H1 (cell line): Measurements from ENCODE around the gene MRPS6. TPM values are rescaled to one million over a fixed set of nuclear protein-coding genes. Genes with fewer than 3 reads are reported as not detected.

ENCODE experiments used
- CTCF ChIA-PET: fragments of 300-600 bp; sonication (Branson Sonifier 250); formaldehyde crosslinking; loops from one replicate; lab custom pipeline; 2021; ENCODE audit not compliant: partially characterized antibody; lab: Charles Lee
- POLR2A ChIA-PET: fragments of 300-600 bp; sonication (Branson Sonifier 250); formaldehyde crosslinking; loops from one replicate; lab custom pipeline; 2021; ENCODE audit warnings: inconsistent platforms; ENCODE audit not compliant: partially characterized antibody; lab: Charles Lee
- DNase-seq, 2 experiments: peaks; one replicate each; pipeline versions ENCODE4 v3.0.0 to v3.0.0-alpha.2; 2010 to 2022; ENCODE audit warnings: low spot score in 2 of 2, low read depth in 1 of 2, mixed read lengths in 1 of 2
- FAIRE-seq: peaks from 2 replicates; lab custom pipeline; 2011; peaks lifted over from hg19 to GRCh38; lab: Jason Lieb, UNC
- H2AFZ ChIP-seq: 2 replicates; pipeline ENCODE4 v1.8.1; 2012; ENCODE audit warnings: low read length, inconsistent platforms
- H2AK5ac ChIP-seq: 2 replicates; pipeline ENCODE4 v1.6.1; 2013; ENCODE audit warnings: low read depth, low read length
- H2BK120ac ChIP-seq: replicated peaks from 2 replicates; pipeline ENCODE3; 2013; ENCODE audit warnings: low read depth, low read length, inconsistent platforms
- H2BK12ac ChIP-seq: 2 replicates; pipeline ENCODE4 v1.6.1; 2013; ENCODE audit warnings: low read depth, low read length
- H2BK15ac ChIP-seq: 2 replicates; pipeline ENCODE4 v1.6.1; 2013; ENCODE audit warnings: low read length
- H2BK20ac ChIP-seq: 2 replicates; pipeline ENCODE4 v1.6.1; 2013; ENCODE audit warnings: low read length
- H2BK5ac ChIP-seq: 2 replicates; pipeline ENCODE4 v1.6.1; 2013; ENCODE audit warnings: low read depth, low read length
- H3K14ac ChIP-seq: 2 replicates; pipeline ENCODE4 v1.6.1; 2013; ENCODE audit warnings: inconsistent platforms; ENCODE audit not compliant: insufficient read length
- H3K18ac ChIP-seq: 2 replicates; pipeline ENCODE4 v1.6.1; 2013; ENCODE audit warnings: low read length; ENCODE audit errors: extremely low read depth
- H3K23ac ChIP-seq: 2 replicates; pipeline ENCODE4 v1.6.1; 2013; ENCODE audit warnings: inconsistent platforms; ENCODE audit not compliant: insufficient read length
- H3K23me2 ChIP-seq: 2 replicates; pipeline ENCODE4 v1.6.1; 2013; ENCODE audit warnings: low read depth, low read length
- H3K27ac ChIP-seq: 2 replicates; pipeline ENCODE4 v1.6.1; 2011; ENCODE audit warnings: low read depth, low read length, inconsistent platforms
- H3K27me3 ChIP-seq, 4 experiments: replicated peaks in 1 of 4; 1 replicate in 1 of 4; 2 replicates in 3 of 4; pipeline versions ENCODE4 v1.6.1 to v1.8.1; 2011 to 2013; ENCODE audit warnings: low read length in 3 of 4, mild to moderate bottlenecking in 3 of 4, inconsistent platforms in 2 of 4, mixed read lengths in 2 of 4, moderate library complexity in 1 of 4; ENCODE audit not compliant: control insufficient read depth in 3 of 4, insufficient read depth in 3 of 4; ENCODE audit errors: extremely low read depth in 1 of 4
- H3K36me3 ChIP-seq, 4 experiments: 2 replicates each; pipeline versions ENCODE4 v1.6.1 to v1.8.1; 2011 to 2013; ENCODE audit warnings: mild to moderate bottlenecking in 4 of 4, low read length in 3 of 4, moderate library complexity in 2 of 4, control low read depth in 1 of 4, inconsistent platforms in 1 of 4; ENCODE audit not compliant: insufficient read depth in 4 of 4, control insufficient read depth in 2 of 4
- H3K4ac ChIP-seq: replicated peaks from 2 replicates; pipeline ENCODE3; 2013; ENCODE audit warnings: low read length, low read depth, mixed read lengths, inconsistent platforms; ENCODE audit not compliant: insufficient read length
- H3K4me1 ChIP-seq, 4 experiments: replicated peaks in 1 of 4; 1 replicate in 1 of 4; 2 replicates in 3 of 4; pipeline versions ENCODE4 v1.6.1 to v1.8.1; 2011 to 2013; ENCODE audit warnings: low read length in 3 of 4, inconsistent platforms in 2 of 4, mixed read lengths in 1 of 4; ENCODE audit not compliant: insufficient read depth in 4 of 4, control insufficient read depth in 3 of 4
- H3K4me2 ChIP-seq, 2 experiments: 2 replicates each; pipeline versions ENCODE4 v1.6.1 to v1.8.1; 2011 to 2013; ENCODE audit warnings: low read depth in 2 of 2, low read length in 2 of 2, control low read depth in 1 of 2, inconsistent platforms in 1 of 2, mild to moderate bottlenecking in 1 of 2; ENCODE audit not compliant: insufficient read depth in 1 of 2
- H3K4me3 ChIP-seq, 4 experiments: fragments of 200-600, 300-600 bp in 1 of 4; sonication (generic), shearing (Covaris generic), sonication (Bioruptor Twin) in 1 of 4; 2 replicates each; pipeline versions ENCODE4 v1.5.1 to v1.8.1; 2011 to 2016; ENCODE audit warnings: low read length in 4 of 4, low read depth in 3 of 4, control low read depth in 2 of 4, inconsistent platforms in 2 of 4, mild to moderate bottlenecking in 2 of 4, mixed read lengths in 1 of 4, moderate library complexity in 1 of 4; ENCODE audit not compliant: insufficient read depth in 2 of 4; ENCODE audit errors: extremely low read depth in 1 of 4
- H3K56ac ChIP-seq: replicated peaks from 2 replicates; pipeline ENCODE3; 2013; ENCODE audit warnings: low read depth, mild to moderate bottlenecking, mixed read lengths, low read length, inconsistent platforms; ENCODE audit not compliant: insufficient read length
- H3K79me1 ChIP-seq: 2 replicates; pipeline ENCODE4 v1.6.1; 2013; ENCODE audit warnings: low read depth, low read length, control low read depth
- H3K79me2 ChIP-seq, 2 experiments: 2 replicates each; pipeline versions ENCODE4 v1.6.1 to v1.8.1; 2012 to 2013; ENCODE audit warnings: low read length in 2 of 2, mild to moderate bottlenecking in 2 of 2, inconsistent platforms in 1 of 2; ENCODE audit not compliant: insufficient read depth in 2 of 2, control insufficient read depth in 1 of 2
- H3K9ac ChIP-seq, 4 experiments: replicated peaks in 1 of 4; 1 replicate in 1 of 4; 2 replicates in 3 of 4; pipeline versions ENCODE4 v1.6.1 to v1.8.1; 2011 to 2013; ENCODE audit warnings: low read depth in 3 of 4, low read length in 3 of 4, control low read depth in 2 of 4, mild to moderate bottlenecking in 2 of 4, moderate library complexity in 2 of 4, inconsistent platforms in 1 of 4; ENCODE audit errors: extremely low read depth in 1 of 4
- H3K9me3 ChIP-seq, 2 experiments: 2 replicates each; pipeline versions ENCODE4 v1.6.1 to v1.8.1; 2012 to 2013; ENCODE audit warnings: mild to moderate bottlenecking in 2 of 2, moderate library complexity in 2 of 2, control low read depth in 1 of 2, inconsistent platforms in 1 of 2, low read depth in 1 of 2, low read length in 1 of 2, mixed read lengths in 1 of 2; ENCODE audit not compliant: insufficient read depth in 2 of 2
- H4K20me1 ChIP-seq, 2 experiments: replicated peaks in 1 of 2; 2 replicates each; pipeline versions ENCODE3 to v1.8.1; 2011 to 2013; ENCODE audit warnings: inconsistent platforms in 2 of 2, low read length in 2 of 2, mild to moderate bottlenecking in 1 of 2; ENCODE audit not compliant: insufficient read depth in 2 of 2, control insufficient read depth in 1 of 2
- H4K5ac ChIP-seq: 2 replicates; pipeline ENCODE4 v1.6.1; 2013; ENCODE audit warnings: low read length, low read depth, mixed read lengths, inconsistent platforms; ENCODE audit not compliant: insufficient read length
- H4K8ac ChIP-seq: 2 replicates; pipeline ENCODE4 v1.8.0; 2013; ENCODE audit warnings: mild to moderate bottlenecking, moderate library complexity, low read length, inconsistent platforms; ENCODE audit not compliant: insufficient read depth; ENCODE audit errors: extremely low read depth
- H4K91ac ChIP-seq: replicated peaks from 2 replicates; pipeline ENCODE3; 2013; ENCODE audit warnings: low read length, mixed read lengths, inconsistent platforms; ENCODE audit not compliant: insufficient read length
- KDM4A ChIP-seq: IDR thresholded peaks from one replicate; pipeline ENCODE4 v1.7.1; 2012; ENCODE audit warnings: low read depth, mild to moderate bottlenecking, moderate library complexity, low read length, inconsistent platforms; ENCODE audit not compliant: severe bottlenecking
- SIN3A ChIP-seq, 2 experiments: IDR thresholded peaks in 1 of 2; conservative IDR thresholded peaks in 1 of 2; 2 replicates each; pipeline ENCODE4 v1.6.1; 2011 to 2012; ENCODE audit warnings: low read length in 2 of 2, improper control_type of control experiment in 1 of 2, low read depth in 1 of 2, mild to moderate bottlenecking in 1 of 2
- TAF7 ChIP-seq: optimal IDR thresholded peaks from 2 replicates; pipeline ENCODE3; 2011; ENCODE audit warnings: low read depth, mild to moderate bottlenecking, inconsistent platforms, low read length, moderate library complexity, borderline replicate concordance
- TEAD4 ChIP-seq: IDR thresholded peaks from 2 replicates; pipeline ENCODE4 v1.6.1; 2012; ENCODE audit warnings: low read depth, low read length, inconsistent platforms, mixed read lengths
- ZNF274 ChIP-seq: IDR thresholded peaks from 2 replicates; pipeline ENCODE4 v1.7.0; 2012; ENCODE audit warnings: low read length, borderline replicate concordance; ENCODE audit errors: extremely low read depth
- WGBS, 2 experiments: shearing (Covaris generic) in 1 of 2; methylation state at CpG; one replicate each; pipeline versions ENCODE4 v1.1.6 to v1.1.7; 2013 to 2015; ENCODE audit warnings: low lambda C conversion rate in 2 of 2, mixed read lengths in 2 of 2, inconsistent platforms in 1 of 2, low coverage in 1 of 2, missing lambda C conversion rate in 1 of 2; ENCODE audit not compliant: insufficient replicate concordance in 2 of 2, insufficient coverage in 1 of 2, insufficient read length in 1 of 2; ENCODE audit errors: extremely low coverage in 1 of 2, missing lambda C conversion rate in 1 of 2; 5-methylcytosine and 5-hydroxymethylcytosine counted together
- polyA plus RNA-seq, 7 experiments: library from polyadenylated mRNA; depleted of rRNA in 3 of 7; stranded (reverse) in 5 of 7; unstranded in 2 of 7; fragments of >200 nt in 5 of 7; fragments of 200-250 nt in 2 of 7; gene quantifications; 1 replicate in 5 of 7; 2 replicates in 1 of 7; 4 replicates in 1 of 7; pipeline versions ENCODE4 v1.2.1 to v1.2.3, GENCODE V29; 2011 to 2013; ENCODE audit warnings: missing spikeins in 2 of 7, mixed read lengths in 2 of 7
- total RNA-seq: library from RNA; stranded (reverse); fragmentation: NEBNext Ultra II Directional; extraction: Animal tissue kit (Norgen Biotek cat#: 25700); gene quantifications from 2 replicates; pipeline ENCODE4 v1.2.1, GENCODE V29; 2021

MRPS6 gene
- total and polyA plus RNA-seq, 2 of the 8 experiments (the other 6 are each of a cell fraction or from before 2014, with no cell fraction given): 62.7 to 156 TPM

DNA sequence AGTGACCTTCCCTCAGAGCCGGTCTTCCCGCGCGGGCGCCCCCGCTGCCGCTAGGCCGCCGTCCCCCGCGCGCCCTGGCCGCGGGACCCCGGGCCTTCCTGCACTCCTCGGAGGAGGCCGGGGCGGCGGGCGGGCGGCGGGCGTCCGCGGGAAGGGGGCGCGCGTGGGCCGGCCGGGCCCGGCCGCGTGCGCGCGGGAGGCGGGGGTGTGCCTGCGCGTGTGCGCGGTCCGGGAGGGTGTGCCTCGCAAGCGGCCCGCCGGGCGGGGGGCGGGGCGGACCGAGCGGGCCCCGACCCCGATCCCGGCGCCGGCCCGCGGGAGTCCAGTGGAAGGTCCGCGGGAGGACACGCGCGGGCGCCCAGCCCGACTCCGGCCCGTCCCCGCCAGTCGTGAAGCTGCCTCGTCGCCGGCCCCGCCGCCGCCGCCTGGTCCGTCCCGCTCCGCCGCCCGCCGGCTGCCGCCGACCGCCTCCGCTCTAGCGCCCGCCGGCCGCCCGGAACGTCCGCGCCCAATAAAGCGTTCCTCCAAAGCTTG, 438 bp downstream of the MRPS6 start:
- H4K91ac ChIP-seq: peak overlapping the region; percentile 80
- peaks cover 0 to 4% (median 0%) of the 10 kb centered on the region in 4 experiments; a peak in 2 of 8 replicates for H3K36me3 ChIP-seq
- no peak overlapping the region; the same call in 1 of the 2 replicates for H2BK12ac ChIP-seq
- H4K20me1 ChIP-seq: peaks cover 9 to 20% of the 10 kb centered on the region in 2 experiments
- peaks cover 0 to 11% (median 3%) of the 10 kb centered on the region in 4 experiments; a peak in 6 of 7 replicates for H3K4me1 ChIP-seq
- no peak for FAIRE-seq
- no peak overlapping the region for H3K56ac ChIP-seq
- peak overlapping the region; percentile 65; the same call in 1 of the 2 replicates for H3K27ac ChIP-seq
- 0% methylated on average over 25 of the region's 95 CpGs; no CpG with 5 or more reads in 1 of the 2 experiments for WGBS, 2 experiments
- peak overlapping the region; percentile 58 to 95 (median 67); a peak in 6 of 7 replicates for H3K9ac ChIP-seq
- peak overlapping the region; percentile 67 to 92 (median 76) for H3K4me3 ChIP-seq
- TF ChIP-seq TAF7: no peak
- no peak for TF ChIP-seq TEAD4
- peak; percentile 58 for TF ChIP-seq KDM4A
- TF ChIP-seq SIN3A (conservative IDR thresholded peaks at IDR 0.05 in 1 of 2, IDR thresholded peaks at IDR 0.05 in 1 of 2; ENCODE audit: low read depth in 1 of 2, low read length in 2 of 2): no peak
- no peak for TF ChIP-seq ZNF274
- TF ChIP-seq, all 59 proteins: peak for 1
- DNase-seq: peak in 1 of 2 experiments; percentile 54
- peak overlapping the region; percentile 69 for H4K5ac ChIP-seq
- no peaks in the 10 kb centered on the region; a peak in 2 of 7 replicates for H3K27me3 ChIP-seq
- H3K4ac ChIP-seq: no peak overlapping the region
- H3K79me2 ChIP-seq: peaks cover 0 to 48% of the 10 kb centered on the region in 2 experiments; a peak in 3 of 4 replicates
- peaks cover 12% of the 10 kb centered on the region; the same call in 1 of the 2 replicates for H3K23me2 ChIP-seq
- POLR2A ChIA-PET: interaction anchor here (0.7 to 2.6 kb wide), 39 partner anchors 9 to 281 kb away, joined by 3 to 19 read pairs (median 4); no protein-coding TSS in a partner anchor
- no peak overlapping the region for H3K23ac ChIP-seq
- CTCF ChIA-PET: interaction anchor here (0.6 to 2.3 kb wide), 16 partner anchors 10 to 280 kb away, joined by 3 to 17 read pairs (median 3); no protein-coding TSS in a partner anchor
- H2AFZ ChIP-seq: no peak overlapping the region
- H2BK120ac ChIP-seq: no peak overlapping the region
- H3K79me1 ChIP-seq: no peaks in the 10 kb centered on the region; the same call in 1 of the 2 replicates
- H2BK20ac ChIP-seq: no peak overlapping the region
- H2BK5ac ChIP-seq: no peak overlapping the region
- peak overlapping the region; percentile 89 for H3K18ac ChIP-seq
- H3K14ac ChIP-seq: no peak overlapping the region
- peak overlapping the region; percentile 75 to 96 for H3K4me2 ChIP-seq
- no peak overlapping the region for H2BK15ac ChIP-seq
- H4K8ac ChIP-seq: no peak overlapping the region; the same call in 1 of the 2 replicates
- H2AK5ac ChIP-seq: no peak overlapping the region
- H3K9me3 ChIP-seq: no peaks in the 10 kb centered on the region
